Measurements from ENCODE around the gene ZCCHC13.
"Not testable (repeated sequence)": the region's sequence is repeated elsewhere in the genome, so short reads cannot be mapped to it uniquely, and the experiment has no call there.

ZCCHC13 gene

DNA sequence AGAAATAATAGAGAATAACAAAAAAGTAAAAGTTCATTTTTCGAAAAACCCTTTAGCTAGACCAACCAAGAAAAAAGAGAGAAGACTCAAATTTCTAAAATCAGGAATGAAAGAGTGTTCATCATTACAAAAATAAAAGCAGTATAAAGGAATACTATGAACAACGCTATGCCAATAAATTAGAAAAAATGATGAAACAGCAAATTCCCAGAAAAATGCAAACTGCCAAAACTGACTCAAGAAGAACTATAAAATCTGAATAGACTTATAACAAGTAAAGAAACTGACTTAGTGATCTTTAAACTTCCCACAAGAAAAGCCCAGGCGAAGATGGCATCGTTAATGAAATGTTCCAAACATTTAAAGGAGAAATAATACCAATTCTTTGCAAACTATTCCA is 3.1 kb upstream of the ZCCHC13 start:
- FAIRE-seq (no peak), DNase-seq (ENCODE audit: insufficient read length, low spot score) (no peak)
- TF ChIP-seq POLR2A (IDR thresholded peaks at IDR 0.05; ENCODE audit: low read depth, low read length), result no peak
- TF ChIP-seq TAF1 (IDR thresholded peaks at IDR 0.05; ENCODE audit: low read depth, low read length), result no peak
- no peak for TF ChIP-seq SPI1 (IDR thresholded peaks at IDR 0.05; ENCODE audit: low read depth, low read length)
- no peak for TF ChIP-seq POU2F2 (IDR thresholded peaks at IDR 0.05; ENCODE audit: low read depth, low read length)
- no peak for TF ChIP-seq POLR2AphosphoS5 (IDR thresholded peaks at IDR 0.05; ENCODE audit: low read depth, low read length)
- TF ChIP-seq PAX5 (IDR thresholded peaks at IDR 0.05; ENCODE audit: insufficient read depth, low read length, severe bottlenecking), result no peak

DNA sequence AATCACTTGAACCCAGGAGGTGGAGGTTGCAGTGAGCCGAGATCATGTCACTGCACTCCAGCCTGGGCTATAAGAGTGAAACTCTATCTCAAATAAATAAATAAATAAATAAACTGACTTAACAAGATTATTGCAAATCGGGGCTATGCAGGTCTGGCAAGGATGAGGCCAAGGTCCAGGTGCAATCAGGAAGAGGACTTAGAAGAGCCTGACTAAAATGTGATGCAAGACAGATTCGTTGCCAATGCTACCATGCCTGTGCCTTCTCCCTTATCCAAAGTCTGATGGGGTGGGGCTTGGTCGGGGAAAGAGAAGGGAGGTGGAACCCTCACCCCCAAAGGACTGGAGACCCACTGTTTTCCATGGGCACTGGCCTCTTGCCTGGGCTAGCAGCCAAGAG is 14.7 kb downstream of the ZCCHC13 start:
- TF ChIP-seq SPI1 (IDR thresholded peaks at IDR 0.05; ENCODE audit: low read depth, low read length), result no peak
- no peak for TF ChIP-seq PAX5 (IDR thresholded peaks at IDR 0.05; ENCODE audit: insufficient read depth, low read length, severe bottlenecking)
- TF ChIP-seq POLR2AphosphoS5 (IDR thresholded peaks at IDR 0.05; ENCODE audit: low read depth, low read length), result no peak
- TF ChIP-seq TAF1 (IDR thresholded peaks at IDR 0.05; ENCODE audit: low read depth, low read length), result no peak
- no peak for TF ChIP-seq POLR2A (IDR thresholded peaks at IDR 0.05; ENCODE audit: low read depth, low read length)
- TF ChIP-seq POU2F2 (IDR thresholded peaks at IDR 0.05; ENCODE audit: low read depth, low read length), result no peak
- FAIRE-seq (no peak), DNase-seq (ENCODE audit: insufficient read length, low spot score) (no peak)

DNA sequence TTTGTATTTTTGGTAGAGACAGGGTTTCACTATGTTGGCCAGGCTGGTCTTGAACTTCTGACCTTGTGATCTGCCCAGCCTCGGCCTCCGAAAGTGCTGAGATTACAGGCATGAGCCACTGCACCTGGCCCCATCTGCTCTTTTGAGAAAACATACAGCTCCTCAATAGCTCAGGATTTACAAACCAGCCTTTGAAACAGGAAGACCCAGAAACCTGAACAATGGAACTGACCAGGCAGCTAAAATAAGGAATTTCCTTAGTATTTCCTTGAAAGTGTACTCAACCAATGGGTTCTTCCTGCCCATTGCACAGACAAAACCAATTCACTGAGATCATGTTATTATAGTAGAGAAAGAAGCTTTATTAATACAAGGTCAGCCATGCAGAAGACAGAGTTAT is 15.3 kb downstream of the ZCCHC13 start:
- FAIRE-seq; DNase-seq (ENCODE audit: insufficient read length, low spot score): not testable (repeated sequence)

DNA sequence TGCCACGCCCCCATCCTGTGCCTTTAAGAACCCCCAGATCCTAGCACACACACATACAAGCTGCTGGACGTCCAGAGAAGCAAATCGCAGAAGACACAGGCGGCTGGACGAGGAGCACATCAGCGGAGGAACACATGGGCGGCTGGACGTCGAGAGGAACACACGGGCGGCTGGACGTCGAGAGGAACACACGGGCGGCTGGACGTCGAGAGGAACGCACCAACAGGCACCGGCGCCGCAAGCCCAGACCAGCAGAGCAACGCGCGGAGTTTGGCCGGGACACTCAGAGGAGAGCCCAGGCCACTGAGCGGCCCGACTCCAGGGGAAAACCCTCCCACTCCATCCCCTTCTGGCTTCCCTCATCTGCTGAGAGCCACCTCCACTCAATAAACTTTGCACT is 17.2 kb downstream of the ZCCHC13 start:
- no peak for FAIRE-seq
- TF ChIP-seq SPI1 (IDR thresholded peaks at IDR 0.05; ENCODE audit: low read depth, low read length) (no peak), POU2F2 (IDR thresholded peaks at IDR 0.05; ENCODE audit: low read depth, low read length) (no peak), POLR2A (IDR thresholded peaks at IDR 0.05; ENCODE audit: low read depth, low read length) (no peak), POLR2AphosphoS5 (IDR thresholded peaks at IDR 0.05; ENCODE audit: low read depth, low read length) (no peak), PAX5 (IDR thresholded peaks at IDR 0.05; ENCODE audit: insufficient read depth, low read length, severe bottlenecking) (no peak), TAF1 (IDR thresholded peaks at IDR 0.05; ENCODE audit: low read depth, low read length) (no peak)
- no peak for DNase-seq (ENCODE audit: insufficient read length, low spot score)

DNA sequence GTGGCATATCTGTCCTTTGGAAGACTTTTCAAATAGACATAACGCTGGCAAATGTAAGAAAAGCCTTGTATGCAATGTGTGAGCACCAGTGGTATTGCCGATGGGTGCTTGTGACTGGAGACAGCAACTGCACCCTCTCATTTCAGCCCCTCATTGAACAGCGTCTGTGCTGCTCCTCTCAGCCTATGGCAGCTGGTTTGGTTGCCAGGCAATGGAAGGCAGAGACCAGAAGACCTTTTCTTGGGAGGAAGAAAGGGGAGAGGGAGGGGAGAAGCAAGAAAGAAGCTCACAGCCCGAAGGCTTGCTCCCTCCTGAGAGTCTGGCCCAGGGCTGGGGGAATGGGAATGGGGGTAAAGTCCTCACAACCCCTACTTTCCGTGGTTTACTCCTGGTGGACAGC is 20.2 kb downstream of the ZCCHC13 start:
- TF ChIP-seq POLR2AphosphoS5 (IDR thresholded peaks at IDR 0.05; ENCODE audit: low read depth, low read length) (no peak), POU2F2 (IDR thresholded peaks at IDR 0.05; ENCODE audit: low read depth, low read length) (no peak), TAF1 (IDR thresholded peaks at IDR 0.05; ENCODE audit: low read depth, low read length) (no peak), POLR2A (IDR thresholded peaks at IDR 0.05; ENCODE audit: low read depth, low read length) (no peak), PAX5 (IDR thresholded peaks at IDR 0.05; ENCODE audit: insufficient read depth, low read length, severe bottlenecking) (no peak), SPI1 (IDR thresholded peaks at IDR 0.05; ENCODE audit: low read depth, low read length) (no peak)
- FAIRE-seq (no peak), DNase-seq (ENCODE audit: insufficient read length, low spot score) (no peak)

DNA sequence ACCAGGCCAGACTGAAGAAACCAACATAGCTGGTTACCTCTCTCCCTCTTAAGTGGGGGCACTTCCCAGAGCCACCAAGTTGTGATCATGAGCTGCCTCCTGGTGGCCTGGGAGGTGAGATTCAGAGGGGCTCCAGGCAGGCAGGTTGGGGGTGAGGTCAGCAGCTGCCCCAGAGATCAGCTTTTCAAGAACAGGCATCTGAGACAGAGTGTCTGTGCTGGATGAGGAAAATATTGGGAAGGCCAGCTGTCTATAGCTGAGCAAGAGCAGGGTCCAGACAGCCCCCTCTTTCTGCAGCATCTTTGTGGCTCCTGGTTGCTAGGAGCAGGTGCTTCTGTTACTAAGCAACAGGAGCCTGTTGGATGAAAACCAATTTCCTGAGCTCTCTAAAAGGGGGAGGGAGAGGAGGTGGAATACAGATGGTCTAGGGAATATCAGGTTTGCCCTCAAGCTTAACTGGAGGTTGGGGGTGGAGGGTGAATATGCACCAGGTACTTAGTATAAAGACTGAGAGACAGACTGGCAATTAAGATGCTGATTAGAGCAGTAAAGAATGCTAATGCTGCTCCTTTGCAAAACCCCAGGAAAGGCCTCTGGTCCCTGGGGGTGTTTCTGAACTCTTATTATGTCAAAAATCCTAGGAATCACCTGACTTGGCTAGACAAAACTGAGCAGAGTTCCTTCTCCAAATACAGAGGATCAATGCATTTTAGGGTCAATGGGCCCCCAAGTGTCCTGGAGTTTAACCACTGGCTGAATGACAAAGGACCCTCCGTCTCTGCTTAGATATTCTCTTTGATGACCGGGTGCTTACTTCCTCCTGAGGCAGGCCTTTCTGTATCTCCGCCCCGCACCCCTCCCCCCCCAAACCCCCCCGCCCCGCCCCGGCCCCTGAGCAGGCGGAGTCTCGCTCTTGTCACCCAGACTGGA is 21.4 kb downstream of the ZCCHC13 start:
- TF ChIP-seq PAX5 (IDR thresholded peaks at IDR 0.05; ENCODE audit: insufficient read depth, low read length, severe bottlenecking) (no peak), POLR2A (IDR thresholded peaks at IDR 0.05; ENCODE audit: low read depth, low read length) (no peak), POU2F2 (IDR thresholded peaks at IDR 0.05; ENCODE audit: low read depth, low read length) (no peak), POLR2AphosphoS5 (IDR thresholded peaks at IDR 0.05; ENCODE audit: low read depth, low read length) (no peak), TAF1 (IDR thresholded peaks at IDR 0.05; ENCODE audit: low read depth, low read length) (no peak), SPI1 (IDR thresholded peaks at IDR 0.05; ENCODE audit: low read depth, low read length) (no peak)
- no peak for DNase-seq (ENCODE audit: insufficient read length, low spot score)
- no peak for FAIRE-seq

DNA sequence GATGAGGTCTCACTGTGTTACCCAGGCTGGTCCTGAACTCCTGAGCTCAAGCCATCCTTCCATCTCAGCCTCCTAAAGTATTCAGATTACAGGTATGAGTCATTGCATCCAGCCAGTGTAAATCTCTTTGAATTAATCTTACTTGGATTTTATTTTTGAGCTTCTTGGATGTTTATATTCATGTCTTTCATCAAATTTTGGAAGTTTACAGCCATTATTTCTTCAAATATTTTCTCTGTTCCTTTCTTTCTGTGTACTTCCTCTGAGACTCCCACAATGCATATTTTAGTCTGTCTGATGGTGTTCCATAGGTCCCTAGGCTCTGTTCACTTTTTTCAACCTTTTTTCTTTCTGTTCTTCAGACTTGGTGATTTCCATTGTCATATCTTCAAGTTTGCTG is 34.9 kb downstream of the ZCCHC13 start:
- DNase-seq (ENCODE audit: insufficient read length, low spot score) (no peak), FAIRE-seq (no peak)
- no peak for TF ChIP-seq POLR2AphosphoS5 (IDR thresholded peaks at IDR 0.05; ENCODE audit: low read depth, low read length)
- no peak for TF ChIP-seq POU2F2 (IDR thresholded peaks at IDR 0.05; ENCODE audit: low read depth, low read length)
- TF ChIP-seq PAX5 (IDR thresholded peaks at IDR 0.05; ENCODE audit: insufficient read depth, low read length, severe bottlenecking), result no peak
- no peak for TF ChIP-seq POLR2A (IDR thresholded peaks at IDR 0.05; ENCODE audit: low read depth, low read length)

DNA sequence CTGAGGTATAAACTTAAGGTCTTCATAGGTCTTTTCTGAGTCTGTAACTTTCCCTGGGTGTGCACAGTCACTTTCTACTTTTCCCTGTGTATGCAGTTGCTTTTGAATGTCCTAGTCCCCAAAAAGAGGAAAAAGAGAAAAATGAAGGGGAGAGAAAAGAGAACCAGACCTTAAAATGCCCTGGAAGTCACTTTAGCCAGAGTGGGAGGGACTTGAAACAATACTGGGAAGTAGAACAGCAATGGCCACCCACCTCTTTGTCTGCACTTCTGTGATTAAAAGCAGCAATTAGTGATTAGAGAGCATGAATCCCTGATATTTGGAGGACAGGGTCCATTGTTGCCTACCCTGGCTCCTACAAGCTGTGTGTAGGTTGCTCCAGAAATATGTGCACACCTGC is 36.1 kb downstream of the ZCCHC13 start:
- FAIRE-seq, result no peak
- TF ChIP-seq PAX5 (IDR thresholded peaks at IDR 0.05; ENCODE audit: insufficient read depth, low read length, severe bottlenecking), result no peak
- TF ChIP-seq TAF1 (IDR thresholded peaks at IDR 0.05; ENCODE audit: low read depth, low read length), result no peak
- TF ChIP-seq SPI1 (IDR thresholded peaks at IDR 0.05; ENCODE audit: low read depth, low read length), result no peak
- TF ChIP-seq POLR2AphosphoS5 (IDR thresholded peaks at IDR 0.05; ENCODE audit: low read depth, low read length), result no peak
- no peak for TF ChIP-seq POU2F2 (IDR thresholded peaks at IDR 0.05; ENCODE audit: low read depth, low read length)
- TF ChIP-seq POLR2A (IDR thresholded peaks at IDR 0.05; ENCODE audit: low read depth, low read length), result no peak
- no peak for DNase-seq (ENCODE audit: insufficient read length, low spot score)

DNA sequence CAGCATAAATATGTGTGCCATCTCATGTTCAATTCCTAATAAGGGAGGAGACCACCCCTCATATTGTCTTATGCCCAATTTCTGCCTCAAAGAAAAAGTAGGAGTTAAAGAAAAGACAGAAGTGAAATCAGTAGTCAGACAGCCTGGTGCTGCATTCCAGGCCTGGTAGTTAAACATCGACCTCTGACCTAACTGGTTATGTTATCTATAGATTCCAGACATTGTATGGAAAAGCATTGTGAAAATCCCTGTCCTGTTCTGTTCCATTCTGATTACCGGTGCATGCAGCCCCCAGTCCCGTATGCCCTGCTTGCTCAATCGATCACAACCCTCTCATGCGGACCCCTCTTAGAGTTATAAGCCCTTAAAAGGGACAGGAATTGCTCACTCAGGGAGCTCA is 38.2 kb downstream of the ZCCHC13 start:
- not testable (repeated sequence) for FAIRE-seq; DNase-seq (ENCODE audit: insufficient read length, low spot score)
